C4-2B (cell line): ENCODE measurements around the gene PHRF1.

Source experiments
- CTCF ChIP-seq: fragments of 450-650 bp; conservative IDR thresholded peaks from 2 replicates; pipeline ENCODE4 v1.5.1; 2017; ENCODE audit warnings: mild to moderate bottlenecking
- ZFX ChIP-seq: fragments of 450-650 bp; IDR thresholded peaks from 2 replicates; pipeline ENCODE4 v1.6.1; 2017

- TF ChIP-seq CTCF = no peak
- no peak for TF ChIP-seq ZFX
Observed at GRCh38 chr11:532986-533585, 43.2 kb upstream of the PHRF1 start.
